Measurements from ENCODE around the gene ANKRD52.

The ANKRD52 gene

DNA sequence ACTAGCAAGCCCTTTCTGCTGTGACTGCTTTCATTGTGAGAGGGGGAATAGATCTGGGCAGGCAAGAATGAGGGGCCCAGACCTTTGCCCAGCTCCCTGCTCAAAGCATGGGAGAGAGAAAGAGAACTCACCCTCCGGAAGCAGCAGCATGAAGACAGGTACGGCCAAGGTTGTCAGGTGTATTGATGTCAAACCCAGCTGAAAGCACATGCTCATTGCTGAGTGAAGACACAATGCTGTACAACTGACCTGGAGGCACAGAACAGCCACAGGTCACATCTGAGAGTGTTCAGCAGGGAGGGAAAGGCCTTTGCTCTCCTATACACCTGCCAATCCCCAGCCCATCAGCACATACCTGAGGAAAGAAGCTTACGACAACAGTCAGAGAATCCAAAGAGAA lies 5.5 kb downstream of the ANKRD52 start:
- 0 out of 2 replicates have a peak overlapping the region, but pooled peaks have one; percentile 12 for H3K27ac ChIP-seq
- TF ChIP-seq, protein P1, sequence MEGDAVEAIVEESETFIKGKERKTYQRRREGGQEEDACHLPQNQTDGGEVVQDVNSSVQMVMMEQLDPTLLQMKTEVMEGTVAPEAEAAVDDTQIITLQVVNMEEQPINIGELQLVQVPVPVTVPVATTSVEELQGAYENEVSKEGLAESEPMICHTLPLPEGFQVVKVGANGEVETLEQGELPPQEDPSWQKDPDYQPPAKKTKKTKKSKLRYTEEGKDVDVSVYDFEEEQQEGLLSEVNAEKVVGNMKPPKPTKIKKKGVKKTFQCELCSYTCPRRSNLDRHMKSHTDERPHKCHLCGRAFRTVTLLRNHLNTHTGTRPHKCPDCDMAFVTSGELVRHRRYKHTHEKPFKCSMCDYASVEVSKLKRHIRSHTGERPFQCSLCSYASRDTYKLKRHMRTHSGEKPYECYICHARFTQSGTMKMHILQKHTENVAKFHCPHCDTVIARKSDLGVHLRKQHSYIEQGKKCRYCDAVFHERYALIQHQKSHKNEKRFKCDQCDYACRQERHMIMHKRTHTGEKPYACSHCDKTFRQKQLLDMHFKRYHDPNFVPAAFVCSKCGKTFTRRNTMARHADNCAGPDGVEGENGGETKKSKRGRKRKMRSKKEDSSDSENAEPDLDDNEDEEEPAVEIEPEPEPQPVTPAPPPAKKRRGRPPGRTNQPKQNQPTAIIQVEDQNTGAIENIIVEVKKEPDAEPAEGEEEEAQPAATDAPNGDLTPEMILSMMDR (IDR thresholded peaks at IDR 0.05): no peak
- no peak for TF ChIP-seq ZFX (IDR thresholded peaks at IDR 0.05; ENCODE audit: borderline replicate concordance)

DNA sequence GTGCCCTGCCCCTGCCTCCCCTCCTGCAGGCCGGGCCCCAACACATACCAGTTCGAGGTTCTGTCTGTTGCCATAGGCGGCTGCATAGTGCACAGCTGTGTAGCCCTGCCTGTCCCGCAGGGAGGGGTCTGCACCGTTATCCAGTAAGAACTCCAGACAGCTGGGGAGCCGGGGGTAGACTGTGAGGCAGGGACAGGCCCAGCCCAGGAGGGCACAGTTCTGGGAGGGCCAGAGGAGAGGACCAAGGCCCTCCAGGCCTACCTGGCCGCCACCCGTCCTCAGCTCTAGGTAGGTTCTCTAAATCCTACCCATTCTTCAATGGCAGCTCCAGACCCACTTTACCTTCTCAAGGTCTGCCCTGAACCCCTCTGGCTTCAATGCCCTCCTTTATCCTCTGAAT lies 9.5 kb downstream of the ANKRD52 start:
- H3K27ac ChIP-seq: no peak overlapping the region
- TF ChIP-seq, protein P1 (IDR thresholded peaks at IDR 0.05): no peak
- TF ChIP-seq ZFX (IDR thresholded peaks at IDR 0.05; ENCODE audit: borderline replicate concordance): no peak

DNA sequence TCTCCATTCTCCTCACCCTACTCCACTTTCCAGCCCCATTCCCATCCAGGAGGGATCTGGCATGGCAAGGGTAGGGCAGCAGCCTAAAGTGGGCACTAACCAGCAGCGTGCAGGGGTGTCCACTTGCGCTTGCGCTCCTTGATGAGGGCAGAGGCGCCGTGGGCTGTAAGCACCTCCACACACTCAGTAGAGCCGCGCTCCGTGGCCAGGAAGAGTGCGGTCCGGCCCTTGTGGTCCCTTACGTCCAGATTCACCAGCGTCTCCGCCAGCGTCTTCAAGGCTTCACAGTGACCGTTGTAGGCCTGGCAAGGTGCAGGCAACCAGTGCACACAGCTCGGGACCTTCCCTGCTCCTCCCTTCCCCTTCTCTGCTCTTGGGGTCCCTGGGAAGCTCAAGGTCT lies 10.3 kb downstream of the ANKRD52 start:
- H3K27ac ChIP-seq: no peak overlapping the region
- TF ChIP-seq, protein P1 (IDR thresholded peaks at IDR 0.05): no peak
- TF ChIP-seq ZFX (IDR thresholded peaks at IDR 0.05; ENCODE audit: borderline replicate concordance): no peak

DNA sequence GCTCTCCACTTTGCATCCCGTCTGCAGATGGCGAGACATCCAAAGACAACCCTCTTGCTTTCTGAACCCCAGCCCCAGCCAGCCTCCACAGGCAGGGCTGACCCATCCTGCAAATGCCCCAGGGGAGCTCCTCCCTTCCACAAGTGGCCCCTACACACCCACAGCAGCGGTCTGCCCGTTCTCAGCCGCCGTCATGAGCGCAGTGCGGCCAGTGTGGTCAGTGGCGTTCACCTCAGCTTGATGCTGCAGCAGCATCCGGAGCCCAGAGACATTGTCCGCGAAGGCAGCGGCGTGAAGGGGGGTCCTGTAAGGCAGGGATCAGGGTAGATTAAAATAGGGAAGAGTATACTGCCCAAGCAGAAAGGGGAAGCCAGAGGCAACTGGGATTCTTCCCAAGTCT lies 13.7 kb downstream of the ANKRD52 start:
- TF ChIP-seq ZFX (IDR thresholded peaks at IDR 0.05; ENCODE audit: borderline replicate concordance): no peak
- TF ChIP-seq, protein P1 (IDR thresholded peaks at IDR 0.05): no peak
- H3K27ac ChIP-seq: no peak overlapping the region

DNA sequence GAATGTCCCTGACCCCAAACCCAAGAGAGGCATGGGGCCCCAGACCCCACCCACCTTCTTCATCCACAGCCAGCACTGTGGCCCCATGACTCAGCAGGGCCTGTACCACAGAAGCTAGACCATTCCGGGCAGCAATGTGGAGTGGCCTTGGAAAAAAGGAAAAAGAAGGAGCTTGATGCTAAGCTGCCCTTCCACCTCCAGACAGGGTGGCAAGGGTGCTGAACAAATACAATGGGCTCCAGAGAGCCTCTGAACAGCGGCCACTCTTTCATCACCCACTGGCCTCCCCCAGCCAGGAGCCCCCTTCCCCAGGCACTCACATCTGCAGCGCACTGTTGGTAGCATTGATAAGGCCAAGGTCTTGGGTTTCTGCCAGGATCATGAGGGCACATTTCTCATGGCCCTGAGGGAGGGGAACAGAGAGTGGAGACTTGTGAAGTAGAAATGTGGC lies 14.4 kb downstream of the ANKRD52 start:
- TF ChIP-seq, protein P1 (IDR thresholded peaks at IDR 0.05): no peak
- TF ChIP-seq ZFX (IDR thresholded peaks at IDR 0.05; ENCODE audit: borderline replicate concordance): no peak
- H3K27ac ChIP-seq: no peak overlapping the region; the same call in 1 of the 2 replicates

DNA sequence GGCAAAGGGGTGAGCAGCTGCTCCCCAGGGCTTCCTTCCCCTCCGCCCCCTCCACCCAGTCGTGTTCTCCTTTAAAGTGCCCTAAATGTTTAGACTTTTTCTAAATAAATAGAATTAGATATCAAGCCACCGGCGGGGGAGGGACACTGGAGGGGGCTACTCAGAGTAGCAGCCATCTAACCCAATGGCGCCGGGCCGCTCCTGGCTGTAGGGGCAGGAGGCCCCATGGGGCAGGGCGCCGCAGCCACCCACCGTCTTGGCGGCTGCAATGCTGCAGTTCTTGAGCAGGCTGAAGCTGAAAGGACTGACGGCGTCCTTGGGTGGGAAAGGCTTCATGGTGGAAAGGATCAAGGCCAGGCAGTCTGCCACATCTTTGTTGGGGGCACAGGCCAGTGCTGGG lies 15.2 kb downstream of the ANKRD52 start:
- TF ChIP-seq, protein P1 (IDR thresholded peaks at IDR 0.05): no peak
- no peak for TF ChIP-seq ZFX (IDR thresholded peaks at IDR 0.05; ENCODE audit: borderline replicate concordance)
- H3K27ac ChIP-seq: no peak overlapping the region; the same call in 1 of the 2 replicates

DNA sequence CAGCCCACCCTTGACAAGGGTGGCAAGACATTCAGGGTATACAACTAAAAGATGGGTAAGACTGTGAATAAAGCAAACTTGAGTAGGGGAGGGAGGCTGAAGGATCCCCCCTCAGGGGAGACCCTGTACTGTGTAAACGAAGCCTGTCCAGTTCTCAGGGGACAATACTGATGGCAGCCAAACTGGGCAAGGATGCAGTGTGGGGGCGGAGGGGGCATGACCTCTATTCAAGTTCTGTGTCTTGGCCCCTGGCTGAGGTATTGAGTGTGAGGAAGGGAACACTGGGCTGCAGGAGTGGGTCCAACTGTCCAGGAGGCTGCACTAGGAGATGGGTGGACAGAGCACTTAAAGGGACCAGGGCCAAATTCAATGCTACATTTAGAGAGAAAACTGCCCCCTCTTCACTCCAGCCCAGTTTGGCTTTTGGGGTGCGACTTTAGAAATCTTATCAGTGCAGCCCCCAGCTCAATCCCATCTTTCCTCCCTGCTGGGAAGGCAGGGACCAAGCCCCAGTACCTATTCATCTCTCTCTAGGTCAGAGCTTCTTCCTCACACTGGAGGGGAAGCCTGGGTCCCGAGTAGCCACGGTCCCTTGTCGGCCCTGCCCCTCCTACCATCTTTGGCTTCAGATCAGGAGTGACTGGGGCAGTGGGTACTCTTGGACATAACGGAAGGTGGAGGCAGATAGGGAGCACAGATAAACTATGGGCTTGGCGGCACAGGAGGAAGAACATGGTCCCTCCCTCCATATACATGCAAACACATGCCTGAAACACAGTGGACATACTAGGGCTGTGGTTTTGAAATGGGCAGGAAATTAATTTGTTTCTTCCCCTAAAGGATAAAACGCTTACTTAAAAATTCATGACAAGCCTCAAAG lies 16.5 kb downstream of the ANKRD52 start:
- TF ChIP-seq ZFX (IDR thresholded peaks at IDR 0.05; ENCODE audit: borderline replicate concordance): no peak
- TF ChIP-seq, protein P1 (IDR thresholded peaks at IDR 0.05): no peak
- H3K27ac ChIP-seq: peak overlapping the region; percentile 13; the same call in 1 of the 2 replicates

All from 22Rv1 (cell line).